Measurements from ENCODE around the gene ACOX2.
"Not testable (repeated sequence)": the region's sequence is repeated elsewhere in the genome, so short reads cannot be mapped to it uniquely, and the experiment has no call there.

The ACOX2 gene

GRCh38 chr3:58534592-58535494 is 2.1 kb downstream of the ACOX2 start:
- DNase-seq, result no peak

DNA sequence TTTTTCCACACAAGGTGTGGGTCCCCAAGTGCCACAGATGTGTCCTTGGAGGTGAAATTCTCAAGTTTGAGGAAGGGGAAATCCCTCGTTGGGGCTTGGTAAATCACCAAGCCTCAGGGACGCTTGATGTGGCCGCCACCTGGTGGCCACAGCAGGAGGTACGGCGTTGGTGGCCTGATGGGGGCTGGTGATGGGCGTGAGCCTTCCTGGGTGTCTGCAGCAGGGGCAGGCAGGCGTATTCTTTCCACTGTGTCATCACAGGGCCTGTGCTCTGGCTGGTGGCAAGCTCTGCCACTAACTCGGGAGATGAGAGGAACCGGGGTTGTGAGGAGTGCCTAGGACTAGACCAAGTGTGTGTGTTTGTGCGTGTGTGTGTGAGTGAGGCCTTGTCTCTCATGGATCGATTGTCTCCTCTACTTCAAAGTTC is 4.2 kb downstream of the ACOX2 start:
- peak; percentile 84 to 86 for DNase-seq

GRCh38 chr3:58531956-58532355 is 5.0 kb downstream of the ACOX2 start:
- DNase-seq, result no peak

- no peak for DNase-seq
These were observed 5.4 kb downstream of the ACOX2 start for GRCh38 chr3:58531555-58531954.

- DNase-seq, result no peak
These were observed 6.6 kb downstream of the ACOX2 start for GRCh38 chr3:58530354-58530865.

DNA sequence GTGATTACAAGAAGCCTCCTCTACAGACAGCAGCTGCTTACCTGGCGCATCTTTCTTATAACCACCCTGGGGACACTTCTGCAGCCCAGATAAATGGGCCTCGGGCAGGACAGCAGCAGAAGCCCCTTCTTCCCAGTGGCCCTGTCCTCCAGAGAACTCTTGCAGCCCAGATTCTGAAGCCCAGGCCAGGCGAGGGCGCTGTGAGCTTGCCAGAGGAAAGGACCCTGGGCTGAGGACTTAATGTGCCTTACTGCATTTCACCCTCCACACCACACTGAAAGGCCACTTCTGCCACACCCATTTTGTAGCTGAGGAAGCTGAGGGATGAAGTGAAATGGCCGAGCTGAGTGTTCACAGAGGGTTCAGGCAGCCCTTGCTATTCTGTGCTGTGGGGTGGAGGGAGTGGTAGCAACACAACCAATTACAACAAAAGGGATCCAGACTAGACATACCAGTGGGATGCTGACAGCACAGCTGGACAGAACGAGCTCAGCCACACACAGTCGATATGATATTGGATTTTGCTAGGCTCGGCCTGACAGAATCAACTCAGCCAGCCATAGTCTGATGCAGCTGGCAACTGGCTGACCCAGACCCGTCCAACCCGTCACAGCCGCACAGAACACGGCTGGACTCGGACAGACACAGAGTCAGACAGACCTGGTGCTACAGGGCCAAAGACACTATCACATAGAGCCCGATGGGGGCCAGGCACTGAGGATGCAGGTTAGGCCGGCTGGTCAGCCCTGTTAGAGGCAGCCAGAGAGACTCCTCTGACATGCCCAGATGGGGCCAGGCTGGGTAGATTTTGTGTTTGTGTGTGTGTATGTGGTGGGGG is 7.3 kb downstream of the ACOX2 start:
- no peak for DNase-seq

DNA sequence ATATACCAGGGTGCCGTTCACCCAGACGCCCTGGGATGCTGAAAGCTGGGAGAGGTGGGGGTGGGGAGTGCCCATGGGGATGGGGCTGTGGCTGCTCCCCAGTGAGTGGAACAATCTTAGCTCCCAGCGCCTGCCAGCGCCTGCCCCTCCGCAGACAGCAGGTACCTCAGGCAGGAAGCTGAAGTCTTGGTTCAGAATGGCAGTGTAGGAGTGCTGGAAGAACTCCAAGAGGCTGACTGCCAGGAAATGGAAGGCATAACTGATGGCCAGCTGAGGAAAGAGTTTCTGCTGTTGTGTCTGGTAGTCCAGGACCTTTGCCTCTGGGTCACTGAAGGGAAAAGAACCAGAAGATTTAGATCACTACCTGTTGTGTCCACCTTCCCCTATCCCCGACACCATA is 8.4 kb downstream of the ACOX2 start:
- DNase-seq, result peak; percentile 10 to 32

DNA sequence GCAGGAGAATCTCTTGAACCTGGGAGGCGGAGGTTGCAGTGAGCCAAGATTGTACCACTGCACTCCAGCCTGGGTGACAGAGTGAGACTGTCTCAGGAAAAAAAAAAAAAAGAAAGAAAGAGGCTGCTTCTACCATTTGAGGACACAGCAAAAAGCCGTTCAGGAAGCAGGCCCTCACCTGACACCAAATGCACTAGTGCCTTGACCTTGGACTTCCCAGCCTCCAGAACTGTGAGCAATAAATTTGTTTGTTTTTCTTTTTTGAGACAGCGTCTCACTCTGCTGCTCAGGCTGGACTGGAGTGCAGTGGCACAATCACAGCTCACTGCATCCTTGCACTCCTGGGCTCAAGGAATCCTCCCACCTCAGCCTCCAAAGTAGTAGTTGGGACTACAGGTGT is 9.6 kb downstream of the ACOX2 start:
- DNase-seq, result not testable (repeated sequence)

DNA sequence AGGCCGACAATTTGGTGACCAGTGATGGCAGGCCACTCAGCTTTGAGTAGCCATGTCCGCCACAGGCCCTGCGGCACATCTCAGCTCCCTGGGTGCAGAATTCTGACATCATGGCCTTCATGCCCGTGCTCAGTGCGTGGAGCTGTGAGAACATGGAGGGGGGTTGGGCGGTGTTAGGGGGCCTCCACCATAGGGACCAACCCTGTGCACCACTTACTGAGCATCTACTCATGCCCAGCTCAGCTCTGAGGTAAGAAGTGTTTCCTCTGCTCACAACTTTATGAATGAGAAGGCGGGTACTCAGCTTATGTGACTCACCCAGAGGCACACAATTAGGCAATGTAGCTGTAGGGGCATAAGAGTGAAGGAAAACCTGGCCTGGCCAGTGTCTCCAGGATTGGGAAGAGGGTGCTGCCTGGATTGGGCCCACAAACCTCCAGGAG is 10.5 kb downstream of the ACOX2 start:
- DNase-seq, result peak; percentile 90 to 92

DNA sequence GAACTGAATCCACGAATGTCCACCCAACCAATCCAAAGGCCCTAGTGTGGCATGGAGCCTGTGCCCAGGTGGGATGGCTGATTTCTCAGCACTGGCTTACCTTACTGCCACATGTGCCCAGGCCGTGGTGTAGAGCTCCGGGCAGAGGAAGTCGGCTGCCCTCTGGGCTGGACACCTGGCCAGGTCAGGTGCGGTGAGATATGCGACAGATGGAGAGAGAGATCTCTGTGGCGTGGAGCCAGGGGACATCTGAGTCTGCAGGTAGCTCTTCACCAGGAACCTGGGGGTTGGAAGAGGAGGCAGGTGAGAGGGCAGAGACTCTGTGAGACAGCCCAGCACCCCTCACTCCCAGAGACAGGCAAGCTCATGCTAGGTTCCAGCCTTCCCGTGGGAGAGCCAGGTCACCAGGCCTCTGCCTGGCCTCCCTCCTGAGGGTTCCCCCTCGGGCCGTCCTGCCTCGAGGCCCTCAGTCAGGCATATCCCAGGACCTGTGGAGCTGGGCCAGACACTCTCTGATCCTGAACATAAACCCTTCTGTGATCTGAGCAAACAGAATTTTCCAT is 12.6 kb downstream of the ACOX2 start:
- DNase-seq, result no peak

DNA sequence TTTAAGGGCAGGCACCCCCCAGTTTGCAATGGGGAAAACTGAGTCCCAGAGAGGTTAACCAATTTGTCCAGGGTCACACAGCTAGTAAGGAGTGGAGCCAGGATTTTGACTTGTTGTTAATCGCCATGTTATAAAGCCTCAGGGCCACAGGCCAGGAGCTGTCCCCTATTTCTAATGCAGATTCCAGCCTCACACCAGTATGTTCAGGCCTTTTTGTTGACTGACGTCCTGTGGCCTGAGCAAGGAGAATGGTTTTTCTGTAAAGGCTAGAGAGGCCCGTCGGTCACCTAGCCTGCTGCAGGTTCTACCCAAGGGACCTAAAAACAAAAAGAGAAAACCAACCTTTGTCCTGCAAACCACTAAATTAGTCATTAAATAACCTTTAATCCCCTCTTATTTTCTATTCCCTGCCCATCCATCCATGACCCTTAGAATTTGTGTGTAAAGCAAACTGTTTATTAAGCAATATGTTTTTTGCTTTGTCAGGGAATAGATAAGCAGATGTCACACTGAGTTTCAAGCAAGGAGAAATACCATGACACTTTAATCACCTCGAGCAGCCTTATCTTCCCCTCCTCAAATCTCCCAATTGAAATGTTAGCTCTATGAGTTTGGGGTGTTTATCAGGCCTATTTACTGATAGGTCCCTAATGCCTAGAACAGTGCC is 14.1 kb downstream of the ACOX2 start:
- DNase-seq, result no peak

DNA sequence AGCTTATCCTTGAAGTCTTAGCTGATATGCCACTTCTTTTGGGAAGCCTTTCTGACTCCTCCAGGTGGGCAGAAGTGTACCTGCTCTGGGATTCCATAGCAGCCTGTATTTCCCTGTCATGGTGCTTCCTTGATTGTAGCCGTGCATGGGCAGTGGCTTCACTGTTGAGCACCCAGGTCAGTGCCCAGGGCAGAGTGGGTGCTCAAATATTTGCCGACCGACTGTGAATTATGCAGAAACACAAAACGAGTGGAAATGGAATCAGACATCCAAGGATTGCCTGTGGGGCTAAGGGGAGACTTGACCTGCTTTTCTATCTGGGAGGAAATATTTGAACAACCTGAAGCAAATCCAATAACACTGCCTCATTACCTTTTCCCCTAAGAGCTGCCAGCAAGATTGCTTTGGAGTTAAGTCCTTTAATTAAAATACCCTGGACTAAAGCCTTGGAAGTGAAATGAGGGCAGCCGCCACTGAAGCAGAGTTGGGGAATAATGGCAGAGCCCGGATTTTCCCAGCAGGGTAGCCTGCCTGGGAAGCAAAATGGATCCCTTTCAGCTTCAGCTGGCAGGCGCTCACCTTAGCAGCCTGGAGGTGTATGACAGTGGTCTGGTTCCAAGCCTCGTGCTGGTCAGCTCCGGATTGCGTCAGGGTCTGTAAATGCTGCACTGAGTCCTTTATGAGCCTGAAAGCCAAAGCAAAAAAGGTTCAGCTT is 14.9 kb downstream of the ACOX2 start:
- no peak for DNase-seq

- DNase-seq, result no peak
These were observed 15.7 kb downstream of the ACOX2 start for GRCh38 chr3:58521336-58521670.

DNA sequence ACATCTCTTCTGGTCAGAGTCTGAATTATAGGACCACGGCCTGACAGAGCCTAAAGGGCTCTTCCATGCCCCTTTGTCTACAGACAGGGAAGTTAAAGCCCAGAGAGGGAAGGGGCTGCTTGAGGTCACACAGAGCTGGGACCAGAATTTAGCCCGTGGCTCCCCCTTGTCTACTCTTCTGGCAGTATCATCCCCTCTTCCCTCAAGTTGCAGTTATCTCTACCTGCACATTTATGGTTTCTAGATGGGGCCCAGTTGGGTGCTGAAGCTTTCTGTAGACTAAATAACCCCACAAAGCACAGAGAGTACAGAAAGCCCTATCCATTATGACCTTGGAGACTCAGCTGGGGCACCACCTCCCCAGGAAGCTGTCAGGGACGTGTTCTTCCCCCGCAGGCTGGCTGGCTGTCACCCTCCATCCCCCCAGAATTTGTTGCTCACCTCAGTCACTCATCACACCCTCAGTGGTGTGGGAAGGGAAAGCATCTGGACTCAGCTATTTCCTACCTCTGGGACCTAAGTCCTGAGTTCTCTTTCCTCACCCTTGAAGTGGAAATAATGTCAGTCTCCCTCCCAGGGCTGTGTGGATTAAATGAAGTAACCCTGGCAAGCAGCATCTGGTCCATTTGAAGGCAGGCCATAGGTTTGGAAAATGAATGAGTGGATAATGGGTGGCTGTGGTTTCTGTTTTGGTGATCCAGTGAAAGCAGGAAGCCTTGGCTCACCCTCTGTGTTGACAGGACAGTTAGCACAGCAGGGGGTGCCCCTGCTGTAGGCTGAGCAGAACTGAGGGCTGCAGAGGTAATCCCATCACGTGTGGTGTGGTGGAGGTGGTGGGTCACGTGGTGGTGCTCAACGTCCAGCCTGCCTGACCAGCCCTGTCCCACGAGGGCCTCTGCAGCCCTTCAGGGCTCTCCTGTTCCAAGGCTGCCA is 16.3 kb downstream of the ACOX2 start:
- DNase-seq, result peak in 1 of 2 donors; percentile 21

DNA sequence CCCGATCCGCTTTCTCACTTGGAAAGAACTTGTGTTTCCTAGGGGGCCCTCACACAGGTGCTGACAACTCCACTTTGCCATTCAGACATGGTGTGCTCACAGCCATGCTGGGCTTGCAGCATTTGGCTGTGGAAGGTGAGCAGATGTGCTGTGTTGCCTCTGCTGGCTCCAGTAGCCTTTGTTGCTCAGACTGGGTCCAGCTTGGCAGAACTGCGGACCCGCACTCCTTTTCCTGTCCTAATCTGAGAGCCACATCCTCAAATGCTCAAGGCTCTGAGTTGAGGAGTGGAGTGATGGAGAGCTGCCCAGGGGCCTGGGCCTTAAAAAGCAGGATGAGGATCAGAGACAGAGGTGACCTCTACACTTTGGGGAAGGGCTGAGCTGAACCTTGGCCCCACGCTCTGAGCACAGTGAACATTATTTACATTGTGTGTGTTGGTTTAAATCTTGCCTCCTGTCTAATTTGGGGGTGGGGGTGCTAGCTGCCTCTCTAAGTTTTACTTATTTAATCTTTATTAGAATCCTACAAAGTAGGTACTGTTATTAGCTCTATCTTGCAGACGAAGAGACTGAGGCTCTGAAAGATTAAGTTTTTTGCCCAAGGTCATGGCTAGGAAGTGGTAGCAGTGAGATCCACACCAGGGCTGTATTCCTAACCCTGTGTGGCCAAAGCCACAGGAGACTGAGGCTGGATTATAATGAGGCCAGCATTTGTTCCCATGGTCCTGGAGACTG is 17.2 kb downstream of the ACOX2 start:
- no peak for DNase-seq

- no peak for DNase-seq
These were observed 18.6 kb downstream of the ACOX2 start for GRCh38 chr3:58518291-58518789.

GRCh38 chr3:58514405-58514804 is 22.6 kb downstream of the ACOX2 start:
- DNase-seq, result no peak

- no peak for DNase-seq
These were observed 28.6 kb downstream of the ACOX2 start for GRCh38 chr3:58508437-58508836.

- no peak for DNase-seq
These were observed 29.5 kb downstream of the ACOX2 start for GRCh38 chr3:58507356-58508078.
